A549 treated with CORT108297 at 1 μM for 4 hours (cell line): ENCODE data around the gene SPINK2. TPM values are rescaled to one million over a fixed set of nuclear protein-coding genes. Genes with fewer than 3 reads are reported as not detected.

ENCODE experiments used
- total RNA-seq: library from RNA; stranded (reverse); fragments of 200-300 nt; extraction: Qiagen RNA extraction; gene quantifications from 5 replicates; pipeline ENCODE4 v1.2.3, GENCODE V29; 2022

The SPINK2 gene, protein sequence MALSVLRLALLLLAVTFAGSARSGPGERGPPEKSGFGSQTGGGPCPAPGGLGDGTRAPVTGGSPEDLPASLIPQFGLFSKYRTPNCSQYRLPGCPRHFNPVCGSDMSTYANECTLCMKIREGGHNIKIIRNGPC
- total RNA-seq: not detected in 5 replicates

DNA sequence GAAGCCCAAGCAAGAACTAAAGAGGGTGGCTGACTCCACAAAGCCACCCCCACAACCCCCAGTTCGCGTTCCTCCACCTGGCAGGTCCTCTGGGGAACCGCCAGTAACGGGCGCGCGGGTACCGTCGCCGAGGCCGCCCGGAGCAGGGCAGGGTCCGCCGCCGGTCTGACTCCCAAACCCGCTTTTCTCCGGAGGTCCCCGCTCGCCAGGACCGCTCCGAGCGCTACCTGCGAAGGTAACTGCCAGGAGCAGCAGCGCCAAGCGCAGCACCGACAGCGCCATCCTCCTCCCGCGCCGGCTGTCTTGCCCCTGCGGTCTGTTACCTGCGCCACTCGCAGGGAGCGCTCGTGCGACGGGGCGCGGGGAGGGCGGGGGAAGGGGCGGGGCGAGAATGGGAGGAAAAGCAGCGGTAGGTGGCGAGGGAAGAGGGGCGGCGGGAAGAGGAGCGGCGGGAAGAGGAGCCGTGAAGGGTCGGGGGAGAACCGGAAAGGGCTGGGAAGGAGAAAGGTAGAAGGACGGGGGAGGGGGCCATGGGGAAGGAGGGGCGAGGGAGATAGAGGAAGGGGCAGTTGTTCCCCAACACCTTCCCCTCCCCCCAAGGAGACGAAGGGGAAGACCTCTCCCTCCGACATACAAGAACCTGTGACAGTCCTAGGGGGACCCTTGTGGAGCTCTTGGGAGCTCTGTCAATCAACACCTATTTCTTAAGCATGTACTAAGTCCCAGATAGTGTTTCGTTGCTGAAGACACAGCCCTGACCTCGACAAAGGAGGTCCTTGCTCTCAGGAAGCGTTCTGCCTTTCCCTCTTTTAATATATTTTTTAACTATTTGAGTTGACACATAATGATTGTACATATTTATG is at the start of gene SPINK2:
TSS of gene SPINK2 (minus strand) at position 321 of the 863 bp plus-strand sequence. CDS start at position 282, 39 bp downstream.

Other genes starting within 250 kb of the SPINK2 start
- gene HOPX, start 140.4 kb downstream of the SPINK2 start, total RNA-seq: not detected in 5 replicates
- 7.1 to 8.8 TPM (median 7.8 TPM) in 5 replicates for gene REST, start 86.2 kb upstream of the SPINK2 start, total RNA-seq
- gene NOA1, start 155.9 kb upstream of the SPINK2 start, total RNA-seq: 14.0 to 17.5 TPM (median 16.5 TPM) in 5 replicates
- 63.8 to 78.9 TPM (median 68.1 TPM) in 5 replicates for gene POLR2B, start 157.2 kb upstream of the SPINK2 start, total RNA-seq